Duodenal mucosa (tissue), 2 donors: ENCODE data around the gene ASTN2.

Experiments
- H3K27ac ChIP-seq: one replicate; pipeline ENCODE4 v1.7.0; 2013; ENCODE audit warnings: low read depth, low read length
- H3K27me3 ChIP-seq, 2 donors: one replicate each; pipeline ENCODE4 v1.7.0; 2013; ENCODE audit warnings: low read length in 2 of 2, control low read depth in 1 of 2; ENCODE audit not compliant: insufficient read depth in 2 of 2, control insufficient read depth in 1 of 2
- H3K36me3 ChIP-seq, 2 donors: one replicate each; pipeline ENCODE4 v1.7.0; 2013; ENCODE audit warnings: low read length in 2 of 2, control low read depth in 1 of 2; ENCODE audit not compliant: insufficient read depth in 2 of 2, control insufficient read depth in 1 of 2
- H3K4me1 ChIP-seq, 2 donors: one replicate each; pipeline ENCODE4 v1.7.0; 2013; ENCODE audit warnings: low read length in 2 of 2, control low read depth in 1 of 2; ENCODE audit not compliant: insufficient read depth in 2 of 2, control insufficient read depth in 1 of 2
- H3K4me3 ChIP-seq, 2 donors: one replicate each; pipeline ENCODE4 v1.7.0; 2013; ENCODE audit warnings: low read length in 2 of 2, low read depth in 1 of 2
- H3K9ac ChIP-seq, 2 donors: one replicate each; pipeline ENCODE4 v1.7.0; 2013; ENCODE audit warnings: low read length in 2 of 2, low read depth in 1 of 2
- H3K9me3 ChIP-seq, 2 donors: one replicate each; pipeline ENCODE4 v1.7.0; 2013; ENCODE audit warnings: low read length in 2 of 2, control low read depth in 1 of 2; ENCODE audit not compliant: control insufficient read depth in 1 of 2

The ASTN2 gene

GRCh38 chr9:117341151-117341550 lies 73.7 kb downstream of the ASTN2 start:
- Histone ChIP-seq H3K9me3 (no peaks in the 10 kb centered on the region), H3K36me3 (no peaks in the 10 kb centered on the region), H3K27me3 (no peaks in the 10 kb centered on the region), H3K27ac (no peak overlapping the region), H3K9ac (no peak overlapping the region), H3K4me3 (no peak overlapping the region), H3K4me1 (no peaks in the 10 kb centered on the region)

GRCh38 chr9:117340422-117340821 lies 74.4 kb downstream of the ASTN2 start:
- no peaks in the 10 kb centered on the region for H3K4me1 ChIP-seq
- no peak overlapping the region for H3K4me3 ChIP-seq
- H3K27me3 ChIP-seq, result no peaks in the 10 kb centered on the region
- no peaks in the 10 kb centered on the region for H3K9me3 ChIP-seq
- no peak overlapping the region for H3K27ac ChIP-seq
- H3K36me3 ChIP-seq, result no peaks in the 10 kb centered on the region
- no peak overlapping the region for H3K9ac ChIP-seq

GRCh38 chr9:117335837-117336433 lies 78.9 kb downstream of the ASTN2 start:
- Histone ChIP-seq H3K4me3 (no peak overlapping the region), H3K36me3 (no peaks in the 10 kb centered on the region)

GRCh38 chr9:117334101-117334500 lies 80.8 kb downstream of the ASTN2 start:
- Histone ChIP-seq H3K27ac (no peak overlapping the region), H3K9me3 (no peaks in the 10 kb centered on the region), H3K36me3 (no peaks in the 10 kb centered on the region), H3K27me3 (no peaks in the 10 kb centered on the region), H3K4me1 (no peaks in the 10 kb centered on the region), H3K9ac (no peak overlapping the region), H3K4me3 (no peak overlapping the region)

More at GRCh38 chr9:117335837-117336433, 78.9 kb downstream of the ASTN2 start:
- no peak overlapping the region for H3K27ac ChIP-seq
- no peaks in the 10 kb centered on the region for H3K27me3 ChIP-seq
- H3K4me1 ChIP-seq, result no peaks in the 10 kb centered on the region
- H3K9me3 ChIP-seq, result no peaks in the 10 kb centered on the region
- no peak overlapping the region for H3K9ac ChIP-seq

GRCh38 chr9:117325831-117326230 lies 89.0 kb downstream of the ASTN2 start:
- H3K4me3 ChIP-seq, result no peak overlapping the region
- H3K4me1 ChIP-seq, result no peaks in the 10 kb centered on the region
- no peaks in the 10 kb centered on the region for H3K36me3 ChIP-seq
- H3K9ac ChIP-seq, result no peak overlapping the region
- no peaks in the 10 kb centered on the region for H3K9me3 ChIP-seq
- H3K27ac ChIP-seq, result no peak overlapping the region
- H3K27me3 ChIP-seq, result no peaks in the 10 kb centered on the region

- Histone ChIP-seq H3K27ac (no peak overlapping the region), H3K9me3 (no peaks in the 10 kb centered on the region), H3K36me3 (no peaks in the 10 kb centered on the region), H3K4me3 (no peak overlapping the region), H3K9ac (no peak overlapping the region), H3K4me1 (no peaks in the 10 kb centered on the region), H3K27me3 (no peaks in the 10 kb centered on the region)
Observed at GRCh38 chr9:117325110-117325731, 89.6 kb downstream of the ASTN2 start.

GRCh38 chr9:117323390-117323789 lies 91.5 kb downstream of the ASTN2 start:
- Histone ChIP-seq H3K9ac (no peak overlapping the region), H3K9me3 (no peaks in the 10 kb centered on the region), H3K36me3 (no peaks in the 10 kb centered on the region), H3K4me3 (no peak overlapping the region), H3K4me1 (no peaks in the 10 kb centered on the region), H3K27me3 (no peaks in the 10 kb centered on the region), H3K27ac (no peak overlapping the region)

- no peaks in the 10 kb centered on the region for H3K27me3 ChIP-seq
- no peak overlapping the region for H3K4me3 ChIP-seq
- H3K36me3 ChIP-seq, result no peaks in the 10 kb centered on the region
- H3K27ac ChIP-seq, result no peak overlapping the region
- no peaks in the 10 kb centered on the region for H3K9me3 ChIP-seq
- no peaks in the 10 kb centered on the region for H3K4me1 ChIP-seq
- H3K9ac ChIP-seq, result no peak overlapping the region
Observed at GRCh38 chr9:117317192-117317591, 97.7 kb downstream of the ASTN2 start.

- Histone ChIP-seq H3K9ac (no peak overlapping the region), H3K27me3 (no peaks in the 10 kb centered on the region), H3K9me3 (no peaks in the 10 kb centered on the region), H3K27ac (no peak overlapping the region), H3K4me3 (no peak overlapping the region), H3K36me3 (no peaks in the 10 kb centered on the region), H3K4me1 (no peaks in the 10 kb centered on the region)
Observed at GRCh38 chr9:117315236-117315635, 99.6 kb downstream of the ASTN2 start.

- H3K4me1 ChIP-seq, result no peaks in the 10 kb centered on the region
- no peaks in the 10 kb centered on the region for H3K9me3 ChIP-seq
- H3K4me3 ChIP-seq, result no peak overlapping the region
- no peak overlapping the region for H3K9ac ChIP-seq
- no peak overlapping the region for H3K27ac ChIP-seq
- no peaks in the 10 kb centered on the region for H3K27me3 ChIP-seq
- H3K36me3 ChIP-seq, result no peaks in the 10 kb centered on the region
Observed at GRCh38 chr9:117313989-117314388, 100.9 kb downstream of the ASTN2 start.
